Stomach (tissue), 4 donors: ENCODE measurements around the gene SMYD3.

Experiments
- EP300 ChIP-seq: sonication (generic); formaldehyde crosslinking; IDR thresholded peaks from one replicate; pipeline ENCODE4 v1.6.1; 2017; ENCODE audit warnings: antibody characterized with exemption
- POLR2AphosphoS5 ChIP-seq, 3 donors: sonication (generic); formaldehyde crosslinking; IDR thresholded peaks; one replicate each; pipeline ENCODE4 v1.6.1; 2016; ENCODE audit warnings: antibody characterized with exemption in 3 of 3
- TF ChIP-seq, protein P1 (sequence below), 7 experiments: fragments of 450-650 bp in 4 of 7; fragments of 200-600 bp in 3 of 7; sonication (generic) in 3 of 7; IDR thresholded peaks; one replicate each; pipeline ENCODE4 v1.5.1; 2016 to 2019; ENCODE audit warnings: antibody characterized with exemption in 7 of 7, control low read depth in 2 of 7, mild to moderate bottlenecking in 1 of 7

DNA sequence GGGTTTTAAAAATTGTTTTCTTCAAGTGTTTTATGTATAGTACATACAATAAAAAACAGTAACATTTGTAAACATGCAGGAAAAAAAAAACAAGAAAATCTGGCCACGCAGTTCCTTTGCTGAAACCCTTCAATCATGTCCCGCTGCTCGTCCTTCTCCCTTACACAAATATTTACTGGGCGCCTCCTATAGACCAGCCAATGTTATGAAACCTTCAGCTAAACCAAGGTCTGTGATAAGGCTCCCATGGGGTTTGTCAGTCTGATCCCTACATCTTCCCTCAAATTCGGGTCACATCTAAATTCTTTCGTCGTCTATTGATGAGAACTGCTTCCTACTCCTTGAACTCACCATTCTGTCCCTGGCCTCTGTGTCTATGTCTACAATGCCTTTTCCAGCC lies 583.9 kb downstream of the SMYD3 start:
- TF ChIP-seq, protein P1, sequence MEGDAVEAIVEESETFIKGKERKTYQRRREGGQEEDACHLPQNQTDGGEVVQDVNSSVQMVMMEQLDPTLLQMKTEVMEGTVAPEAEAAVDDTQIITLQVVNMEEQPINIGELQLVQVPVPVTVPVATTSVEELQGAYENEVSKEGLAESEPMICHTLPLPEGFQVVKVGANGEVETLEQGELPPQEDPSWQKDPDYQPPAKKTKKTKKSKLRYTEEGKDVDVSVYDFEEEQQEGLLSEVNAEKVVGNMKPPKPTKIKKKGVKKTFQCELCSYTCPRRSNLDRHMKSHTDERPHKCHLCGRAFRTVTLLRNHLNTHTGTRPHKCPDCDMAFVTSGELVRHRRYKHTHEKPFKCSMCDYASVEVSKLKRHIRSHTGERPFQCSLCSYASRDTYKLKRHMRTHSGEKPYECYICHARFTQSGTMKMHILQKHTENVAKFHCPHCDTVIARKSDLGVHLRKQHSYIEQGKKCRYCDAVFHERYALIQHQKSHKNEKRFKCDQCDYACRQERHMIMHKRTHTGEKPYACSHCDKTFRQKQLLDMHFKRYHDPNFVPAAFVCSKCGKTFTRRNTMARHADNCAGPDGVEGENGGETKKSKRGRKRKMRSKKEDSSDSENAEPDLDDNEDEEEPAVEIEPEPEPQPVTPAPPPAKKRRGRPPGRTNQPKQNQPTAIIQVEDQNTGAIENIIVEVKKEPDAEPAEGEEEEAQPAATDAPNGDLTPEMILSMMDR (IDR thresholded peaks at IDR 0.05) = no peak
- no peak for TF ChIP-seq POLR2AphosphoS5 (IDR thresholded peaks at IDR 0.05)
- TF ChIP-seq EP300 = no peak
